DMS114 treated with DMSO at 0.1 percent for 48 hours (cell line): ENCODE data around the gene TMEM213.

Experiments used
- DNase-seq: peaks from one replicate; lab custom pipeline; 2025; ENCODE audit not compliant: unreplicated experiment; lab: John Stamatoyannopoulos, UW

The TMEM213 gene

GRCh38 chr7:138837627-138838026, 39.8 kb downstream of the TMEM213 start:
- no peak for DNase-seq

- DNase-seq, result no peak
Measured at GRCh38 chr7:138838166-138838565, 40.4 kb downstream of the TMEM213 start.

DNA sequence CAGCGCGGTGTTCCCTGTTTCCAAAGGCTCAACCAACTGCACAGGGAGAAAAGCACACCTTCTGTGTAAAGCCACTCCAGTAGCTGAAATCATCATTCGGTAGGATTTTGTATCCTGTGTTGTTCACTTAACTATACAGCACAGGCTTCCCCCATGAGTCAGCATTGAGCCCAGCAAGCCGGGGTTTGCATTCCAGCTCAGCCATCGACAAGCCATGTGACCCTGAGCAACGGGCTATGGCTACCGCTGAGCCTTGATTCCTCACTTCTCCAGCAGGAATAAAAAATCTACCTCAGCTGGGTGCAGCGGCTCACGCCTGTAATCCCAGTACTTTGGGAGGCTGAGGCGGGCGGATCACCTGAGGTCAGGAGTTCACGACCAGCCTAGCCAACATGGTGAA, 44.3 kb downstream of the TMEM213 start:
- DNase-seq, result no peak

DNA sequence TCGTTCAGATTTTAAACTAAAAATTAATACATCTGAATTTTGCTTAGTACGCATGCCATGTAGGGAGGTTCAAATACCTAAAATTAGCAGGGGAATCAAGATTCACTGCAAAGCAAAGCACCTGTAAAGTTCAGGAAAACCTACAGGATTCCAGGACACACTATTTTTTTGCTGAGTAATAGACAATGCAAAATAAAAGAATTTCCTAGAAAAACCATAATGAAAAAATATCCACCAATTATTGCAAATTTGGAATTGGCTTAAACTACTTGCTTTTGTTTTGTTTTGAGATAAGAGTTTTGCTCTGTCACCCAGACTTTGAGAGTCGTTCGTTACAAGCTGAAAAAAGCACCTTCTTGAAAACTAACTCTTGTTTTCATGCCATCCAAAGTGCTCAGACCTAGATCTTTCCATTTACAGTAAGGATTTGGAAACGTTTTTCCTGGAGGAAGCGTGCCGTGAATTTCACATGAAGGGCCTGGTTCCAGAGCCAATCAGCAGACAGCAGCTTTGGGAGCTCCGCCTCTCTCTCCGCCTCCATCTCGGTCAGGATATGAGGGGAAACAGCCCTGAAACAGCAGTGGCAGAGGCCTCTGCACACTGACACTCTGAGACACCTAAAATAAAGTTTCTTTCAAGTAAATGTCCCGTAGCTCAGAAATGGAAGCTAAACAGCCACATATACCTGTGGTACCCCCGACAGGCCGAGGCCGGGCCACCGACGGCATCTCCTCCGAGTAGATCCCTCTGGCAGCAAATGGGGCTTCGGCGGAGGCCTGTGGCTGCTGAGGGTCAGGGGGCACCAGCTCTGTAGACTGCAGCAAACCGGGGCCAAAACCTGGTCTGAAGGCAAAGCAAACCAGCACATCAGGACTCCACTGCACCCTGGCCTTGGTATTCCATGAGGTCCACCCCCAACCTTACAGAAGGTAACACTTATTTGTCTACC, 46.1 kb downstream of the TMEM213 start:
- no peak for DNase-seq

DNA sequence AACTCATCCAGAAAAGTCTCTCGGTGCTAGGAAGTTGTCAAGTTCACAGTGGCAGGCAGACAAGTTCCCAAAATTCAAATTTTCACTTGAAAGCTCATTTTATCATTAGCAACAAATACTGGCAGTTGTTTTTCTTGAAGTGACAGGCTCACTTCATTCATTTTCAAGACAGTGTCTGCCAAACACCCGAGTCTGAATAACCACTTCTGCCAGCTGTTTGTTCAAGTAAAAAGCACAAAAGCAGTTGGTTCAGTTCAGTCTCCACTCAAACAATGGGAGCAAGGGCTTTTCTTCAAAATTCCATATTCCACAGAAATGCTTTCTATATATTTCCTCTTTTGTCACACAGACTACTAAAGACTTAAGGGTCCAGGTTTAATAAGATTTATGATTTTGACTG, 47.9 kb downstream of the TMEM213 start:
- DNase-seq, result no peak

DNA sequence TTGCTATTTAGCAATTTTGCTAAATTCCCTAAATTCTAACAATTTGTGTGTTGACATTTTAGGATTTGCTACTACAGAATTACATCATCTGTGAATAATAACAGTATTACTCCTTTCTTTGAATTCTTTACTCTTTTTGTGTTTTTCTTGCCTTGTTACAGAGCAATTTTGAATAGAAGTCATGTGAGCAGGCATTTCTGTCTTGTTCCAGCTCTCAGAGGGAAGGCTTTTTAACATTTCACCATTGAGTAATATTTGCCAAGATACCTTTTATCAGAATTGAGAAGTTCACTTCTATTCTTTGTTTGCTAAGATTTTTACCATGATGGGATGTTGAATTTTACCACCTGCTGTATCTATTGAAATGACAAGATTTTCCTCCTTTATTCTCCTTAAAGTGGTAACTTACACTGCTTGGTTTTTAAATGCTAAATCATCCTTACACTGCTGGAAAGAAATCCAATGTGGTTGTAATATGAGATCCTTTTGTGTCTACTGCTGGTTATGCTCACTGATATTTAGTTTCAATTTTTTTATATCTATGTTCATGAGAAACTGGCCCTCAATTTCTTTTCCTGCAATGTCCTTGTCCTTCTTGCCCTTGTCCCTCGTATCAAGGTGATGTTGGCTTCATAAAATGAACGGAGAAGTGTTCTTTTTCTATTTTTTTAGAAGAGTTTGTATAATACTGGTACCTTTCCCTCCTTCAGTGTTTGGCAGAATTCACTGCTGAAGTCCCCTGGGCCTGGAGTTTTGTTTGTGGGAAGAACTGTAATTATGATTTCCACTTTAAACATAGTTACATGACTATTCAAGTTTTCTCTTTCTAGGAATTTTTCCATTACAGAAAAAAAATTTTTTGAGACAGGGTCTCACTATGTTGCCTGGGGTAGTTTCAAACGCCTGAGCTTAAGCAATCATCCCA, 50.5 kb downstream of the TMEM213 start:
- DNase-seq, result no peak

DNA sequence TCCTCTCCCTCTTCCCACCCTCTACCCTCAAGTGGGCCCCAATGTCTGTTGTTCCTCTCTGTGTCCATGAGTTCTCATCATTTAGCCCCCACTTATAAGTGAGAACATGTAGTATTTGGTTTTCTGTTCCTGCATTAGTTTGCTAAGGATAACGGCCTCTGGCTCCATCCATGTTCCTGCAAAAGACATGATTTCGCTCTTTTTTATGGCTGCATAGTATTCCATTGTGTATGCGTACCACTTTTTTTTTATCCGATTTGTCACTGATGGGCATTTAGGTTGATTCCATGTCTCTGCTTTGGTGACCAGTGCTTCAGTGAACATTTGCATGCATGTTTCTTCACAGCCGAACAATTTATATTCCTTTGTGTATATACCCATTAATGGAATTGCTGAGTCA, 51.9 kb downstream of the TMEM213 start:
- no peak for DNase-seq

DNA sequence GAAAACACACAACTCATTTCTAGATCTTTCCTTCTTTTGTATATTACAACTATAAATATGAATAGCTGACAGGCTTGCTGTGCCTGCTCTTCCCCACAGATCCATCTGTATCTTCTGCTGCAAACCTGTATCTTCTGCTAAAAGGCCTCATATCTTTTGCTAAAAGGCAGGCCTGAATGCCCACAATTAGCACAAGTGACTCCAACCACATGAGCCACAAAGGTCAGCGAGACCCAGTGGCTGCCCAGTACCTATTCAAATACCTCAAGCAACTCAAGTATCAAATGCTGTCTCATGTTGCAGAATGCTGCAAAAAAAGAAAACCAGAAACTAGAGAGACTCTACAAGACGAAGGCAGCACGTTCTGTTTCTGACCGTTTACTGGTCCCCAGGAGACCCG, 54.7 kb downstream of the TMEM213 start:
- DNase-seq, result no peak

DNA sequence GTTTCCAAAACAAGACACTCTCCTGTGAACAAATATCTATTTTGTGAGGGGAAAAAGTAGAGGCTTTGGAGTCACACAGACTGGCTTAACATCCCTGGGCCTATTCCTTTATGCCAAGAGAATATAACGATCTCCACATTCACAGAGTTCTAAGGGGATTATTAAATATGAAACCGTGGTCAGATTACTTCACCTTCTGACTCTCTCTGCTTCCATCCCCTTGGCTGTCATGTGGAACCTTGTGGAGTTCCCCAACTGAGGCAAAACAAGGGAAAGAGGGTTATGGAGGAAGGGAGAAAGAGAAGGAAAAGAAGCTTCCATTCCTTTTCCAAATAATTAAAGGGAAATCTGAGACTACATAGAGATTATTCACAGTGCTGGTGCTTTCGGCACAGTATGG, 55.7 kb downstream of the TMEM213 start:
- no peak for DNase-seq

DNA sequence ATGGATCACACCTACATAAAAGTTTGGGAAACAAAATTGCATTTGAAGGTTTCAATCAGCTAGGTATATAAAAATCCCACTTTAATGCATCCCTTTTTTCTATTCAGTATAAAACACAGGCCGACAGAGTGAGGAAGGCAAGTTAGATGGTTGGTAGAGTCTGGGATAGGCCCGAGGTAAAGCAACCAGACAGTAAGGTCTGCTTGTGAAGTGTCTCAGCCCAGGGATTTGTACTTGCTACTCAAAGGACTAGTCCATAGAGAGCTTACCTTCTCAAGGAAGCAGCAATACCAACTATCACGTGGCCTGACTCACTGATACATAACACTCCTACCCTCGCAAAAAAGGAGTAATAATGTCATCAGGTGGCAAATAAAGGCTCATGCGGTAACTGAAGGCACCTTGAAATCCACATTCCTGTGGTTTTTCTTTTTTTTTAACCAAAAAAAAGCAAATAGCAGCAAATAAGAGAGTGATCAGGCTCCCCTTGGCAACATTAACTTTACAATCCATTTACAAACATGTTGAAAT, 56.4 kb downstream of the TMEM213 start:
- DNase-seq, result no peak

GRCh38 chr7:138857728-138858127, 59.9 kb downstream of the TMEM213 start:
- DNase-seq, result no peak

GRCh38 chr7:138861051-138861450, 63.3 kb downstream of the TMEM213 start:
- no peak for DNase-seq

GRCh38 chr7:138863931-138864330, 66.1 kb downstream of the TMEM213 start:
- DNase-seq, result no peak

DNA sequence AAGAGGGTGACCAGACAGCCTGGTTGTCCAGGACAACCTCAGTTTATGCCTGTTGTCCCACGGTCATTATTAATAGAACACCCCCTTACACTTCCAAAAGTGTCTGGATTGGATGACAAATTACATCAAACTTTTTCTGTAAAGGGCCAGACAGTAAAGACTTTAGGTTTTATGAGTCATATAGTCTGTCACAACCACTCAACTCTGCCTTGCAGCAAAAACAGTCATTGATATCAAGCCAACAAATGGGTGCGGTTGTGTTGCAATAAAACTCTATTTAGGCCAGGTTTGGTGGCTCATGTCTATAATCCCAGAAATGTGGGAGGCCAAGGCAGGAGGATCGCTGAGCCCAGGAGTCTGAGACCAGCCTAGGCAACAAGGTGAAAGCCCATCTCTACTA, 66.9 kb downstream of the TMEM213 start:
- DNase-seq, result no peak

GRCh38 chr7:138865843-138866242, 68.0 kb downstream of the TMEM213 start:
- no peak for DNase-seq

DNA sequence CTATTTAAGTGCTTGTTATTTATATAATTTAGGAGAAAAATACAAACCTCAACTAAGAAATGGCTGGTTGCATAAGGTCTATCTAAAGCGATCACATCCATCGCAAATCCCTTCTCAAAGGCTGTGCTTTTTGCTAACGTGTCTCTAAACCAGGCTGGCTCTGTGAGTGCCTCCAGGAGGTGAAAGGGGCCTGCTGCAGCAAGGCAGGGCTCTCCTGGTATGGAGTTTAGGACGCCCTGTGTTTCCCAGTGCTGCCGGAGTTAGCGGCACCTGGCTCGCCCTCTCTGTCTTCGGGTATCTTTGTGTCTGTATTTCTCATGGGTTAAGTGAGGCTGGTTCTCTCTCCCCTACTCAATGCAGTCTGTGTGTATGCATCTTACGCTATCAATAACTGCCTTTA, 68.6 kb downstream of the TMEM213 start:
- no peak for DNase-seq

DNA sequence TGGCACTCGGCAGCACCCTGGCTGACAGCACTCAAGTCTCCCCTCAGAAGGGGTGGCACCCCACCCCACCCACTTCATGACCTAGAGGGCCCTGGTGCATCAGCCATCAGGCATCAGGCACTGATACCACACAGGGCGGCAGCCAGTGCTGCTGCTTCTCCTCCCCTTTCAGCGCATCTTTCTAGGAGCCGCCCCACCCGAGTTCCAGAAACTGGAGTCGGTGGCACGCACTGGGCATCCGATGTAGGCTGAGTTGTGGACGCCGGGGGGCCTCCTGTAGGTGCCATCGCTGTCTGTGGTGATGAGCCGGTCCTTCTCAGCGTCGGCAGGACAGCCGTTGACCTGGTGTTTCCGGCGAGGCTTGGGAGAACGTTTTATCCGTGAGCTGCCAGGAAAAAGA, 70.0 kb downstream of the TMEM213 start:
- no peak for DNase-seq

DNA sequence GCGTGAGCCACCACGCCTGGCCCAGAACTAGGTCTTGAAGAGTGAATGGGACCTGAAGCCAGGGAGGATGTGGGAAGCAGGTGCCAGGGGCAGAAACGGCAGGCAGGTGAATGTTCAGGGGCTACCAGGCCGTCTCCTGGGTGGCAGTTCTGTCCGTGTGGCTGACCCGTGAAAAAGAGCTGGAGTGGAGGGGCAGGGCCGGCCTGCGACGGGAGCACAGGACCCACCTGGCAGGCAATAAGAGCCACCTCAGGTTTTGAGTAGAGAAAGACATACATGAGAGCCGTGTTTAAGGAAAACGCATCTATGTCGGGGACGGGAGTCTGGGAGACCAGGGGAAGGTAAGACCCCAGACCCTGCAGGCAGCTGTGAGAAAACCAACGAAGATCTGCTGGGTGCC, 70.9 kb downstream of the TMEM213 start:
- DNase-seq, result no peak

DNA sequence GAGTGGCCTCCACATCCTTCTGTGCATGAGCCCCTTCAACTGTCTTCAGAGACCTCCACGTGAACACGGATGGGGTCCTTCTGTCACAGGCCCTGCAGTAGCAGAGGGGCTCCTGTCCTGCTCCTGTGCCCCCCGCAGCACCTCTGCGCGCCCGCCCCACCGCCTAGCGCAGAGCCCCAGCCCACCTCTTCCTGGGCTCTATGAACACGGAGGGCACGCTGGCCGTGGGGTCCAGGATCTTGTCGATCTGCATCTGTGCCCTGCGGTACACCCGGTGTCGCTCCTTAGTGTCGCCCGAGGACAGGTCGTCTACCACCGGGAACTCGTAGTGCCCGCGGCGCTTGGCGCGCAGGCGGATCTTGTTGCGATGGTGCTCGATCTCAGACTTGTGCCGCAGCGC, 71.6 kb downstream of the TMEM213 start:
- DNase-seq, result no peak

DNA sequence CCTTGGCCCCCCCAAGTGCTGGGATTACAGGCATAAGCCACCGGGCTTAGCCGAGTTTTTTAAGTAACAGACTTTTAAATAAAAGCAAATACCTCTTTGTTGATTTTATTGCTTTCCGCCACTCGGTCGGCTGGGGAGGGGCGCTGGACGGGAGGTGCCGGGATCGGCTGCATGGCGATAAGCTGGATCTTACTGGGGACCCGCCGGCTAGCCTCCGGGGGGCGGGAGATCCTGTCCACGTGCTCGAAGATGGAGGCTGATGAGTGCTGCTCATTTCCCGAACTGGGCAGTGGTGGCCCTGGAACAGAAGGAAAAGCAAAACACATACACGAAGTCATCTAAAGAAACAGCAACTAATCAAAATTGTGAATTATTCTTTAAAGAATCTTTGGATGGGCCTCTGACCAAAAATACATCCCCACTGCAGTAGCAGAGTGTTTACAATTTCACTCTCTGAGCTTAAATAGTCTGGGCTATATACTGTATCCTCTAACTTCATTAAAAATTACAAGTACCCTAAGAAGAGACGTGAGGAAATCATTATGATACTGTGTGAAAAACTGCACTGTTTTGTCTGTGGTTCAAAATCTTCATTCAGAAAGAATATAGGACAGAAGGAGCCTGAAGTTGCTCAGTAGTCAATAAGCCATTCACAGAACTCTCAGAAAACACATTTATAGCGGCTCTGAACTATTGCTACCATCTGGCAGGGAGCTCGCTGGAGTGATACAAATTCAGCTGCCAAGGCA, 73.4 kb downstream of the TMEM213 start:
- no peak for DNase-seq

GRCh38 chr7:138871814-138872090, 74.0 kb downstream of the TMEM213 start:
- no peak for DNase-seq
